Duodenal mucosa (tissue), 2 donors: ENCODE measurements around the gene KDM6A.

Source experiments
- H3K27ac ChIP-seq: one replicate; pipeline ENCODE4 v1.7.0; 2013; ENCODE audit warnings: low read depth, low read length
- H3K27me3 ChIP-seq, 2 donors: one replicate each; pipeline ENCODE4 v1.7.0; 2013; ENCODE audit warnings: low read length in 2 of 2, control low read depth in 1 of 2; ENCODE audit not compliant: insufficient read depth in 2 of 2, control insufficient read depth in 1 of 2
- H3K36me3 ChIP-seq, 2 donors: one replicate each; pipeline ENCODE4 v1.7.0; 2013; ENCODE audit warnings: low read length in 2 of 2, control low read depth in 1 of 2; ENCODE audit not compliant: insufficient read depth in 2 of 2, control insufficient read depth in 1 of 2
- H3K4me1 ChIP-seq, 2 donors: one replicate each; pipeline ENCODE4 v1.7.0; 2013; ENCODE audit warnings: low read length in 2 of 2, control low read depth in 1 of 2; ENCODE audit not compliant: insufficient read depth in 2 of 2, control insufficient read depth in 1 of 2
- H3K4me3 ChIP-seq, 2 donors: one replicate each; pipeline ENCODE4 v1.7.0; 2013; ENCODE audit warnings: low read length in 2 of 2, low read depth in 1 of 2
- H3K9ac ChIP-seq, 2 donors: one replicate each; pipeline ENCODE4 v1.7.0; 2013; ENCODE audit warnings: low read length in 2 of 2, low read depth in 1 of 2
- H3K9me3 ChIP-seq, 2 donors: one replicate each; pipeline ENCODE4 v1.7.0; 2013; ENCODE audit warnings: low read length in 2 of 2, control low read depth in 1 of 2; ENCODE audit not compliant: control insufficient read depth in 1 of 2

The KDM6A gene

GRCh38 chrX:44914532-44915198 lies 41.7 kb downstream of the KDM6A start:
- Histone ChIP-seq H3K27me3 (no peaks in the 10 kb centered on the region), H3K9ac (no peak overlapping the region), H3K4me1 (peaks cover 3 to 13% of the 10 kb centered on the region in 2 donors), H3K27ac (no peak overlapping the region), H3K9me3 (no peaks in the 10 kb centered on the region), H3K36me3 (no peaks in the 10 kb centered on the region), H3K4me3 (peak overlapping the region in 1 of 2 donors; percentile 22)

GRCh38 chrX:44915361-44915868 lies 42.4 kb downstream of the KDM6A start:
- Histone ChIP-seq H3K9me3 (no peaks in the 10 kb centered on the region), H3K36me3 (no peaks in the 10 kb centered on the region), H3K4me3 (peak overlapping the region in 1 of 2 donors; percentile 22), H3K4me1 (peaks cover 3 to 13% of the 10 kb centered on the region in 2 donors), H3K27ac (no peak overlapping the region), H3K27me3 (no peaks in the 10 kb centered on the region), H3K9ac (no peak overlapping the region)

DNA sequence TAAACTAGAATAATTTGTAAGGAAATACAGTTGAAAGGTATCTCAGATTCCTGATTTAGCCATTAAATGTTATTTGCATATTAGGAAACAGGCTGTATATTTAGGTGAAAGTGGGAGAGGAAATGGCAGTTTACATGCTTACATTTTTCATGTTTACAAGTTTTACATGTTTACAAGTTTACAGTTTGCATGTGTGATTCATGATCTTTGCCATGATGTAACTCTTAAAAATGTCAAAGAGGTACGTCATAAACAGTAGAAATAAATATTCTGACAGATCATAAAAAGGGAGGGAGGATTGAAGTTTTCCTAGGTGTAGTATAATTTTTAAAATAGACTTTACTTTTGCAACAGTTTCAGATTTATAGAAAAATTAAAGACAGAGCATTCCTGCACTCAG lies 45.7 kb downstream of the KDM6A start:
- no peaks in the 10 kb centered on the region for H3K27me3 ChIP-seq
- H3K4me3 ChIP-seq, result no peak overlapping the region
- H3K9ac ChIP-seq, result no peak overlapping the region
- no peaks in the 10 kb centered on the region for H3K9me3 ChIP-seq
- H3K4me1 ChIP-seq, result peaks cover 3 to 17% of the 10 kb centered on the region in 2 donors
- no peaks in the 10 kb centered on the region for H3K36me3 ChIP-seq
- H3K27ac ChIP-seq, result no peak overlapping the region

- Histone ChIP-seq H3K27me3 (no peaks in the 10 kb centered on the region), H3K27ac (no peak overlapping the region), H3K4me1 (peaks cover 0 to 5% of the 10 kb centered on the region in 2 donors), H3K9me3 (no peaks in the 10 kb centered on the region), H3K36me3 (no peaks in the 10 kb centered on the region), H3K9ac (no peak overlapping the region), H3K4me3 (no peak overlapping the region)
These were observed 50.0 kb downstream of the KDM6A start for GRCh38 chrX:44922980-44923379.

DNA sequence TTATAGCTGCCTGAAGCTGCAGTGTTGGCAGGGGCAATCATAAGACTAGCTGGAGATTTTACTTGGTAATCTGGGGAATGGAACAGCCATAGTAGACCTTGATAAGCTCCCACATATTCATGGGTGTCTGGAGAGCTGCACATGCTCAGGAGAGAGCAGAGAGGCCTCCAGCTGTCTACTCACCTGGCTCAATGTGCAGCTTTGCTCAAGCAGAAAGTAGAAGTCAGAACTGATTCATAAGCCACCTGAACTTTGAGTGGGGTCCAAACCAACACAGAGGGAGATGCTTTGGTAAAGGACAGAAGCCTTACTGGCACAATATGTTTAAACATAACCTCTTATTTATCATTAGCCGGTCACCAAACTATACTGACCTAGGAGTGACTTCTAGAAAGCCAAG lies 54.4 kb downstream of the KDM6A start:
- H3K27ac ChIP-seq, result no peak overlapping the region
- no peaks in the 10 kb centered on the region for H3K27me3 ChIP-seq
- H3K4me3 ChIP-seq, result no peak overlapping the region
- H3K9me3 ChIP-seq, result no peaks in the 10 kb centered on the region
- H3K36me3 ChIP-seq, result no peaks in the 10 kb centered on the region
- H3K4me1 ChIP-seq, result no peaks in the 10 kb centered on the region
- no peak overlapping the region for H3K9ac ChIP-seq

- Histone ChIP-seq H3K4me1 (no peaks in the 10 kb centered on the region), H3K36me3 (no peaks in the 10 kb centered on the region), H3K4me3 (no peak overlapping the region), H3K27me3 (no peaks in the 10 kb centered on the region), H3K27ac (no peak overlapping the region), H3K9me3 (no peaks in the 10 kb centered on the region), H3K9ac (no peak overlapping the region)
These were observed 58.5 kb downstream of the KDM6A start for GRCh38 chrX:44931441-44931973.

DNA sequence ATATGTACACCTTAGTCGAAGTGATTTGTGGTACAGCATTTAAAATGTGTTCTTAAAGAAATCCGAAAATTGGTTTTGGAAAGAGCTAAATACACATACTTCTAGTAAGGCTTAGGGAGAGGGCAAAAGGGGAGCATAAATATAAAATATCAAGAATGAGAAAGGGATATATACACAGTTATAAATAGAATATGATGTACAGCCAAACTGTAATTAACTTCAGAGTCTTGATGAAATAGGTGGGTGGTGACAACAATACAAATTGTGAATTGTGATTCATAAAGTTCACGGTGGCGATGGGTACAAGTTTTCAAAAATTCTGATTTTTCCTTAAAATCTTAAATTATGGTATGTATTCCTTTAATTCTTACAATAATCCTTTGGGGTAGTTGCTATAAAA lies 62.2 kb downstream of the KDM6A start:
- H3K9ac ChIP-seq, result no peak overlapping the region
- no peaks in the 10 kb centered on the region for H3K4me1 ChIP-seq
- H3K36me3 ChIP-seq, result no peaks in the 10 kb centered on the region
- H3K27ac ChIP-seq, result no peak overlapping the region
- no peak overlapping the region for H3K4me3 ChIP-seq
- H3K9me3 ChIP-seq, result no peaks in the 10 kb centered on the region
- no peaks in the 10 kb centered on the region for H3K27me3 ChIP-seq

- H3K27me3 ChIP-seq, result no peaks in the 10 kb centered on the region
- H3K27ac ChIP-seq, result no peak overlapping the region
- H3K36me3 ChIP-seq, result no peaks in the 10 kb centered on the region
- H3K9ac ChIP-seq, result no peak overlapping the region
- H3K9me3 ChIP-seq, result no peaks in the 10 kb centered on the region
- H3K4me3 ChIP-seq, result no peak overlapping the region
- no peaks in the 10 kb centered on the region for H3K4me1 ChIP-seq
These were observed 62.7 kb downstream of the KDM6A start for GRCh38 chrX:44935640-44936039.

GRCh38 chrX:44937606-44938005 lies 64.6 kb downstream of the KDM6A start:
- Histone ChIP-seq H3K4me1 (no peaks in the 10 kb centered on the region), H3K27ac (no peak overlapping the region), H3K9ac (no peak overlapping the region), H3K27me3 (no peaks in the 10 kb centered on the region), H3K4me3 (no peak overlapping the region), H3K9me3 (no peaks in the 10 kb centered on the region), H3K36me3 (no peaks in the 10 kb centered on the region)

- H3K4me3 ChIP-seq, result no peak overlapping the region
- H3K36me3 ChIP-seq, result no peaks in the 10 kb centered on the region
- no peaks in the 10 kb centered on the region for H3K27me3 ChIP-seq
- no peaks in the 10 kb centered on the region for H3K9me3 ChIP-seq
- H3K27ac ChIP-seq, result no peak overlapping the region
- H3K9ac ChIP-seq, result no peak overlapping the region
- no peaks in the 10 kb centered on the region for H3K4me1 ChIP-seq
These were observed 65.1 kb downstream of the KDM6A start for GRCh38 chrX:44938111-44938510.
